ENCODE data around the gene LMNTD2.

The LMNTD2 gene

GRCh38 chr11:579830-580601 lies 19.5 kb upstream of the LMNTD2 start:
- no peak overlapping the region for H3K4me3 ChIP-seq (ENCODE audit: low read length)
- no peak for TF ChIP-seq CTCF (IDR thresholded peaks at IDR 0.05; ENCODE audit: insufficient read depth, low read depth, low read length, missing control alignments)
- no peak for DNase-seq (ENCODE audit: low read depth)

GRCh38 chr11:578276-579035 lies 17.9 kb upstream of the LMNTD2 start:
- H3K4me3 ChIP-seq (ENCODE audit: low read length): peak overlapping the region; percentile 93
- DNase-seq (ENCODE audit: low read depth): peak; percentile 62
- TF ChIP-seq CTCF (IDR thresholded peaks at IDR 0.05; ENCODE audit: insufficient read depth, low read depth, low read length, missing control alignments): no peak

- TF ChIP-seq CTCF (IDR thresholded peaks at IDR 0.05; ENCODE audit: insufficient read depth, low read depth, low read length, missing control alignments): no peak
- peak overlapping the region; percentile 93 for H3K4me3 ChIP-seq (ENCODE audit: low read length)
- no peak for DNase-seq (ENCODE audit: low read depth)
These were observed 17.0 kb upstream of the LMNTD2 start for GRCh38 chr11:577611-577894.

DNA sequence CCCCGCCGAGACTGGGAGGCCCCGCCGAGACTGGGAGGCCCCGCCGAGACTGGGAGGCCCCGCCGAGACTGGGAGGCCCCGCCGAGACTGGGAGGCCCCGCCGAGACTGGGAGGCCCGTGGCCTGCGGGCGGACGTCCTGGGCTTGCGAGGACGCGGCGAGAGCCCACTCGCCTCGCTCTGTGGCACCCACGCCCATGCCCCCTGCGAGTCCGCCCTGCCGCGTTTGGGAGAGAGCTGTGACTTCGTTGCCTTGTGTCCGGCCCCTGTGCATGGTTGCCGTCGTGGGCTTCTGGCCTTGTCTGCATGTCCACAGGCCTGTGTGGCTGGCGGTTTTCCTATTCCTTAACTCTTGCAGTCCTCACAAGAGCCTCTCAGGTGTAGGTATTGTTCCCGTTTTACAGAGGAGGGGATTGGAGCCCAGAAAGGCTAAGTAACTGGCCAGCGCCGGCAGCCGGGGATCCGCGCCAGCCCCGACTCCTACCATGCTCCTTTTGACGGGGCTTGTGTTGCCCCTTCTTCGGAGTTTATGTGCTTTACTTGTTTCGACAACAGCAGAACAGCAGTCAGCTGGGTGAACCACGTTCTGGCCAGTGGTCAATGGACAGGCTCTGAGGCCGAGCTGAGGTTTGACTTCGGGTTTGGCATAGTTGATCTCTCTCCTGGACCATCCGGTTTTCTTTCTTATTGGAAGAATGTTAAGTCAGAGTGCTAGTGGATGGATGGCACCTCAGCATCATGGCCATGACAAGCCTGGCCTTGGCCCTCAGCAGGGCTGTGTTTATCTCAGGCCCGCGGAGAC lies 16.5 kb upstream of the LMNTD2 start:
- H3K4me3 ChIP-seq (ENCODE audit: low read length): peak overlapping the region; percentile 93
- DNase-seq (ENCODE audit: low read depth): no peak
- TF ChIP-seq CTCF (IDR thresholded peaks at IDR 0.05; ENCODE audit: insufficient read depth, low read depth, low read length, missing control alignments): no peak

DNA sequence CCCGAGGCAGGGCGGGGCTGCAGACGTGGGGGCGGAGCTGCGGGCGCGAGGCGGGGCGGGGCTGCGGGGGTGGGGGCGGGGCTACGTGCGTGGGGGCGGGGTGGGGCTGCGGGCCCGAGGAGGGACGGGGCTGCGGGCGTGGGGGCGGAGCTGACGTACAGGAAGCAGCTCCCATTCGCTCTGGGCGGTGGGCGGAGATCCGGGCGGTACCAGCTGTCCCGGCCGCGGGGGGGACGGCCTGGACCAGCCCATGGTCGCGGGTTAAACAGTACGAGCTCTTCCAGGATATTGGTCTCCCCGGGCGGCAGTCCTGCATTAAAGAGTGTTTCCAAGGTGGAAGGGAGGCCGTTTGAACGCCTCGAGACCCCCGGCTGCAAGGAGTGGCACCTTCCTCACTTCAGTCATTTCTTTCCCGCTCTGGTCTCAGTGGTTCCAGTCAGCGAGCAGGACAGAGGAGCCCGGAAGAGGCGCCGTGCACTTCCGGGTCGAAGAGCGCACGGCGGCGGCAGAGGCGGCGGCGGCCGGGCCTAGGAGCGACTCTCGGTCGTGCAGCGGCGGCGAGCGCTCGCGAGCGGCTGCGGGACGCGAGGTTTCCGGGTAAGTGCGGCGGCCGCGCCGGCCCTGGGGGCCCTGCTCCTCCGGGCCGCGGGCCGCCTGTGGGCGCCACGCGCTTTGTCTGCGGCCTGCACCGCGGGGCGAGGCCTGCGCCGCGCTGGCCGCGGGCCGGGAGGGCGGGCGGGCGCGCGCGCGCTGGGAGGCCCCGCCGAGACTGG lies 15.6 kb upstream of the LMNTD2 start, which contains the start of gene PHRF1:
Gene PHRF1 (plus strand): TSS at position 475 of the 773 bp plus-strand sequence. CDS start 5,043 bp downstream, outside the sequence.
- no peak for TF ChIP-seq CTCF (IDR thresholded peaks at IDR 0.05; ENCODE audit: insufficient read depth, low read depth, low read length, missing control alignments)
- DNase-seq (ENCODE audit: low read depth): peak; percentile 95

DNA sequence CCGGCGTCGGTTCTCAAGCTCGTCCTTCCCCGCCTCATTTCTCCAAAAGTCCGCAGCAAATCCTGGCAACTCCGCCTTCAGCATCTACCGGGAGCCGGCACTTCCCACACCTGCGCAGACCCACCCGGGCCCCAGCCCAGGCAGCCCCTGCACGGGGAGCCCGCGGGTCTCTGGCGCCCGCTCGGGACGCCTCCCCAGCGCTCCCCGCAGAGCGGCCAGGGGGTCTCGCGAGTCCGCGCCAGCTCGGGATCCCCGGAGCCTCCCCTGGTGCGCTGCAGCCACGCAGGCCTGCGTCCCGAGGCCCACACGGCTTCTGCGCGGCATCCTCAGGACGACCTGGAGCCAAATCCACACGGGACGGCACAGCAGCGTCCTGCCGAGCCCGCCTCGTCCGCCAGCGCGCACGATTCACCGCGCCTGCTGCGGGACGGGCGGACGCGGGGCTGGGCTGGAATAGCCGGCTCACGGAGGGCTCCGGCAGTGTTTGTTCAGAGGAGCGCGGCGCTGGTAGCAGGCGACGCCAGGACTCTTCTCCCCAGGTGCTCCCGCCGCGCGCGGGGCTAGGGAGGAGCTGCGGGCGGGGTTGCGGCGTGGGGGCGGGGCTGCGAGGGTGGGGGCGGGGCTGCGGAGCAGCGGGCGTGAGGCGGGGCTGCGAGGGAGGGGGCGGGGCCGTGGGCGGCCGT lies 14.9 kb upstream of the LMNTD2 start:
- TF ChIP-seq CTCF (IDR thresholded peaks at IDR 0.05; ENCODE audit: insufficient read depth, low read depth, low read length, missing control alignments): no peak
- peak overlapping the region; percentile 62 for H3K4me3 ChIP-seq (ENCODE audit: low read length)
- no peak for DNase-seq (ENCODE audit: low read depth)

More for the DNA sequence above, 15.6 kb upstream of the LMNTD2 start, which contains the start of gene PHRF1:
- peak within 1 kb of the TSS; percentile 93 for H3K4me3 ChIP-seq (ENCODE audit: low read length)
